ENCODE data around the gene STX1B. TPM values are rescaled to one million over a fixed set of nuclear protein-coding genes. Genes with fewer than 3 reads are reported as not detected.
A peak's percentile ranks its signal among the peaks of the same experiment; 100 is the strongest.

The STX1B gene
- total RNA-seq, 1 experiment from 2014 or later = 11.0 TPM

- Histone ChIP-seq H2BK20ac (ENCODE audit: low read depth, low read length, poor library complexity, severe bottlenecking) (no peak overlapping the region), H3K27ac (ENCODE audit: insufficient read length, low read depth, low read length) (no peak overlapping the region), H2AFZ (ENCODE audit: low read length) (no peak overlapping the region), H3K23ac (ENCODE audit: insufficient read length, low read depth, low read length) (no peak overlapping the region), H3K79me2 (ENCODE audit: insufficient read depth, low read length) (no peaks in the 10 kb centered on the region), H3K18ac (ENCODE audit: insufficient read length, low read depth, low read length) (no peak overlapping the region), H3K9me3 (ENCODE audit: control insufficient read depth, low read depth, low read length) (no peaks in the 10 kb centered on the region), H2BK15ac (ENCODE audit: low read depth, low read length) (no peak overlapping the region), H4K5ac (ENCODE audit: insufficient read length, low read depth, low read length) (no peak overlapping the region), H4K91ac (ENCODE audit: insufficient read length, low read depth, low read length) (no peak overlapping the region), H2BK12ac (ENCODE audit: insufficient read length, low read depth, low read length) (no peak overlapping the region), H3K4me1 (ENCODE audit: insufficient read depth, low read length) (no peaks in the 10 kb centered on the region), H2AK5ac (ENCODE audit: insufficient read length, low read length) (no peak overlapping the region), H3K56ac (ENCODE audit: insufficient read length, low read depth, low read length) (no peak overlapping the region), H4K20me1 (ENCODE audit: control insufficient read depth, insufficient read depth, insufficient read length) (no peaks in the 10 kb centered on the region), H3K79me1 (ENCODE audit: insufficient read depth, low read depth, low read length, poor library complexity, severe bottlenecking) (no peaks in the 10 kb centered on the region), H3K9ac (ENCODE audit: extremely low read depth, insufficient read length, low read length) (no peak overlapping the region), H3K14ac (ENCODE audit: insufficient read depth, low read length) (no peak overlapping the region), H3K23me2 (ENCODE audit: insufficient read length, low read depth, low read length, poor library complexity, severe bottlenecking) (peaks cover 11% of the 10 kb centered on the region), H3T11ph (ENCODE audit: low read length) (no peak overlapping the region), H2BK120ac (ENCODE audit: low read depth, low read length, poor library complexity, severe bottlenecking) (no peak overlapping the region), H3K4ac (ENCODE audit: low read depth, low read length) (no peak overlapping the region), H3K4me2 (ENCODE audit: insufficient read depth, insufficient read length, low read length) (no peak overlapping the region), H3K27me3 (ENCODE audit: insufficient read depth, low read length) (no peaks in the 10 kb centered on the region), H4K8ac (replicated peaks; ENCODE audit: insufficient read length, low read depth, low read length) (no peak overlapping the region), H2BK5ac (ENCODE audit: insufficient read length, low read length) (no peak overlapping the region)
- Mint-ChIP-seq H3K4me3 (peak overlapping the region in 1 of 2 experiments; percentile 42; a peak in 1 of 5 replicates), H3K4me1 (peaks cover 26 to 28% of the 10 kb centered on the region in 2 experiments), H3K27ac (no peak overlapping the region), H3K27me3 (ENCODE audit: low read depth) (peaks cover 4% of the 10 kb centered on the region; the same call in 1 of the 2 replicates), H3K9me3 (no peaks in the 10 kb centered on the region), H3K36me3 (ENCODE audit: insufficient read depth in 1 of 3, low read depth in 3 of 3) (peaks cover 0 to 8% (median 0%) of the 10 kb centered on the region in 3 experiments; a peak in 2 of 7 replicates)
- no CpG with 5 or more reads among the region's 1 CpG for WGBS (ENCODE audit: extremely low coverage, insufficient read length, low lambda C conversion rate)
- no peak for TF ChIP-seq CTCF (conservative IDR thresholded peaks at IDR 0.05)
- no peak for DNase-seq
These were observed 59.2 kb downstream of the STX1B start for GRCh38 chr16:30951193-30951592.
